Cardiac muscle cell (in vitro differentiated cells and primary cell): ENCODE measurements around the gene SLC39A7. TPM values are rescaled to one million over a fixed set of nuclear protein-coding genes. Genes with fewer than 3 reads are reported as not detected.
A peak's percentile ranks its signal among the peaks of the same experiment; 100 is the strongest.

Experiments used
- DNase-seq, 2 donors: peaks; one replicate each; pipeline versions ENCODE4 v3.0.0 to v3.0.0-alpha.2; 2010 to 2017; ENCODE audit warnings: low read depth in 1 of 2, low spot score in 1 of 2
- H3K27ac ChIP-seq: fragments of 200-600 bp; sonication (generic); 2 replicates; pipeline ENCODE4 v1.5.1; 2016
- H3K27me3 ChIP-seq: fragments of 200-600 bp; sonication (generic); 2 replicates; pipeline ENCODE4 v1.6.0; 2016; ENCODE audit warnings: control low read depth
- H3K36me3 ChIP-seq: fragments of 200-600 bp; sonication (generic); 2 replicates; pipeline ENCODE4 v1.5.1; 2016; ENCODE audit warnings: control low read depth
- H3K4me1 ChIP-seq: fragments of 200-600 bp; sonication (generic); 2 replicates; pipeline ENCODE4 v1.8.1; 2017; ENCODE audit warnings: low read depth, mild to moderate bottlenecking, mixed run types
- H3K4me3 ChIP-seq: fragments of 200-600 bp; sonication (generic); 2 replicates; pipeline ENCODE4 v1.5.1; 2016; ENCODE audit warnings: mild to moderate bottlenecking
- H3K9me3 ChIP-seq: fragments of 200-600 bp; sonication (generic); 2 replicates; pipeline ENCODE4 v1.5.1; 2017; ENCODE audit warnings: low read depth, mild to moderate bottlenecking, control low read depth
- polyA plus RNA-seq: library from polyadenylated mRNA; unstranded; fragments of >200 nt; fragmentation: Nextera tagmentation; extraction: Ambion mirVana; gene quantifications from 2 replicates; pipeline ENCODE4 v1.2.1, GENCODE V29; 2016
- total RNA-seq: library from RNA; depleted of rRNA; stranded (reverse); fragments of >200 nt; gene quantifications from 2 replicates; pipeline ENCODE4 v1.2.3, GENCODE V29; 2016
- TF ChIP-seq, protein P1 (sequence below): IDR thresholded peaks from 2 replicates; pipeline ENCODE4 v1.5.1; 2012; ENCODE audit warnings: low read depth, mild to moderate bottlenecking, low read length

Gene SLC39A7
- total and polyA plus RNA-seq, 2 experiments from 2014 or later: 51.3 to 147 TPM

DNA sequence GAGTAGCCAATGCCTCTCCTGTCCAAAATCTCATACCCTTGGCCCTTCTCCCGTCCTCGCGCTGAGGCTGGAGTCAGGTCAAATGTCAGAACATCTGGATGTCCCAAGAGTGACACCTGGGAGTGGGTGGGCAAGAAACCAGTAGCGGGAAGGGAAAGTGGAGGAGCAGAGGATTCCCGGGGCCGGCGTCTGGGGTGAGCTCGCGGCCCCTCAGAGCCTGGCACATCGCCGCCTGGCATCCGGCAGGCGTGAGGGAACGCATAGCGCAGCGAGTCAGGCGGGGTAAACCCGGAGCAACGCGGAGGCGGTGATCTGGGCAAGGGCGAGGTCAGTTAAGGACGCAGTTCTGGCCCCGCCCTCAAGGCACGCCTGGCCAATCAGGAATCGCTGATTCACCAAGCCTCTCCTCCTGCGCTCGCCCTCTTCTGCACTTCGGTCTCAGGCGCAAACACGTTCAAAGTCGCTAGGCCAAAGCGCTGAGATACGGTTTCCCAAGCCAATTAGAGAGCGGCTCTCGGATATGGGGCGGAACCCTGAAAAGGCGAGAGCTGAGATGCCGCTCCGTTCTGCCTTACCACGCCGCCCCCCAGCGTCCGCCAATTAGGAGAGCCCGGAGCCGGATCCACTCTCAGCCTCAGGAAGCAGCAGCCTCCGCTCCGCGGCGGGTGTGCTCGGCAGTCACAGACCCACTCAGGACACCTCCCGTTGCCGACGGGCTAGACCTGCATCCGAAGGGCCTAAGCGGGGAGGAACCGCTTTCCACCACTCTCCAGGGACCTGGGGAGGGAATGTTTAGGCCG lies 48.5 kb downstream of the SLC39A7 start:
- Histone ChIP-seq H3K9me3 (no peaks in the 10 kb centered on the region), H3K36me3 (no peaks in the 10 kb centered on the region), H3K27ac (peak overlapping the region; percentile 77), H3K4me1 (no peaks in the 10 kb centered on the region), H3K4me3 (peak overlapping the region; percentile 45), H3K27me3 (peaks cover 5% of the 10 kb centered on the region)
- TF ChIP-seq, protein P1, sequence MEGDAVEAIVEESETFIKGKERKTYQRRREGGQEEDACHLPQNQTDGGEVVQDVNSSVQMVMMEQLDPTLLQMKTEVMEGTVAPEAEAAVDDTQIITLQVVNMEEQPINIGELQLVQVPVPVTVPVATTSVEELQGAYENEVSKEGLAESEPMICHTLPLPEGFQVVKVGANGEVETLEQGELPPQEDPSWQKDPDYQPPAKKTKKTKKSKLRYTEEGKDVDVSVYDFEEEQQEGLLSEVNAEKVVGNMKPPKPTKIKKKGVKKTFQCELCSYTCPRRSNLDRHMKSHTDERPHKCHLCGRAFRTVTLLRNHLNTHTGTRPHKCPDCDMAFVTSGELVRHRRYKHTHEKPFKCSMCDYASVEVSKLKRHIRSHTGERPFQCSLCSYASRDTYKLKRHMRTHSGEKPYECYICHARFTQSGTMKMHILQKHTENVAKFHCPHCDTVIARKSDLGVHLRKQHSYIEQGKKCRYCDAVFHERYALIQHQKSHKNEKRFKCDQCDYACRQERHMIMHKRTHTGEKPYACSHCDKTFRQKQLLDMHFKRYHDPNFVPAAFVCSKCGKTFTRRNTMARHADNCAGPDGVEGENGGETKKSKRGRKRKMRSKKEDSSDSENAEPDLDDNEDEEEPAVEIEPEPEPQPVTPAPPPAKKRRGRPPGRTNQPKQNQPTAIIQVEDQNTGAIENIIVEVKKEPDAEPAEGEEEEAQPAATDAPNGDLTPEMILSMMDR: peak; percentile 14
- peak; percentile 99 to 100 for DNase-seq

DNA sequence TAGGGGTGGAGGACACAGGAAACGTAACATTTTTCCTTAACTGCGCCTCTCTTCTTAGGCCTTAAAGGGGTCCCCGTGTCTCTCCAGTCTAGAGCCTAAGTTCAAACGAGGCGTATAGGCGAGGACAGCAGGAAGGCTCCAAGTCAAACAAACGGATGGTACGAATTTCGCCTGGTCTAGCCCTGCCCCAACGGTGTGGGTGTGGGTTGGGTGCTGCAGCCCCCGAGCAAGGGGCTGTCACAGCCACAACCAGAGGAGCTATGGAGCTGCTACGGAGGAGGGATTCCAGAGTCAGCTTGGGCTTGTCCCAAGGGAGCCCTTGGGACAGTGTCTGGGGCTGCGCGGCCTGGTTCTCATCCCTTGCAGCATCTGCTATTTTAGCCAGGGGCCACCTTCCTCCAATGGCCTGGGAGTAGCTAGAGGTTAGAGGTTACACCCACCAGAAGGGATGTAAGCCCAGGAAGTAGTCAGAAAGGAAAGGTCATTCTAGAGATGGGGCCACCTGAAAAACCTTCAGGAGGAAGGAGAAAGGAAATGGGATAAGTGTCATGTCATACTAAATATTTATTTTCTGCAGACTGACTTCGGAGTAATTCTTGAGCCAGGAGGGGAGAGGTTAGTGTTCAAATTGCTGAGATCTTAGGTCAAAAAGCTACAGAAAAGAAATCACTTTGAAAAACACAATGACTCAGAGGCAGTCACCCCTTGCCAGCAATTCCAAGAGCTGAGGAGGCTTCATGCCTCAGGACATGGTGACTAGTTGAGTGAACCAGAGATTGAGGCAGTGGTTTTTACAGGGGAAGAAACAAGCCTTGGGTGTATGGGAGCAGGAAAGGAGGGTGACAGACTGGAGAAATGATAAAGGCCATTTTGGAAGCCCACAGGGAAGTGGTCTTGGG lies 49.3 kb downstream of the SLC39A7 start:
- Histone ChIP-seq H3K27ac (peak overlapping the region; percentile 77), H3K36me3 (no peaks in the 10 kb centered on the region), H3K4me1 (no peaks in the 10 kb centered on the region), H3K4me3 (peak overlapping the region; percentile 45), H3K27me3 (peaks cover 5% of the 10 kb centered on the region), H3K9me3 (no peaks in the 10 kb centered on the region)
- TF ChIP-seq, protein P1: no peak
- peak in 1 of 2 donors; percentile 69 for DNase-seq

DNA sequence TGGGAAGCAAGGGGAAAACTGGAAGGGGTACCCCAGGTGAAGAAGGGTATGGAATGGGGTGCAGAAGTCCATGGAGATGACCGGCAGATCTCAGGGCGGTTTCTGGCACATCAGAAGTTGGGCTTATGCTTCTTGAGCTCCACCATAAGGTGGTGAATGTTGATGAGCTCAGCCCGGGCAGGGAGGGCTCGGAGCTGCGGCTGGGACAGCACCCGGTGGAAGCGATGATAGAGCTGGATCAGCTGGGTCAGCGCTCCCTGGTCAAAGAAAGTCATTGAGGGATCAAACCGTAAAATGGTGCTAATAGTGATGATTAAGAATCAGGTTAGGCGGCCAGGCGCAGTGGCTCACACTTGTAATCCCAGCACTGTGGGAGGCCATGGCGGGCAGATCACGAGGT lies 50.1 kb downstream of the SLC39A7 start:
- TF ChIP-seq, protein P1: no peak
- Histone ChIP-seq H3K27me3 (peaks cover 5% of the 10 kb centered on the region), H3K27ac (no peak overlapping the region), H3K4me3 (no peak overlapping the region), H3K36me3 (no peaks in the 10 kb centered on the region), H3K4me1 (no peaks in the 10 kb centered on the region), H3K9me3 (no peaks in the 10 kb centered on the region)
- DNase-seq: no peak

DNA sequence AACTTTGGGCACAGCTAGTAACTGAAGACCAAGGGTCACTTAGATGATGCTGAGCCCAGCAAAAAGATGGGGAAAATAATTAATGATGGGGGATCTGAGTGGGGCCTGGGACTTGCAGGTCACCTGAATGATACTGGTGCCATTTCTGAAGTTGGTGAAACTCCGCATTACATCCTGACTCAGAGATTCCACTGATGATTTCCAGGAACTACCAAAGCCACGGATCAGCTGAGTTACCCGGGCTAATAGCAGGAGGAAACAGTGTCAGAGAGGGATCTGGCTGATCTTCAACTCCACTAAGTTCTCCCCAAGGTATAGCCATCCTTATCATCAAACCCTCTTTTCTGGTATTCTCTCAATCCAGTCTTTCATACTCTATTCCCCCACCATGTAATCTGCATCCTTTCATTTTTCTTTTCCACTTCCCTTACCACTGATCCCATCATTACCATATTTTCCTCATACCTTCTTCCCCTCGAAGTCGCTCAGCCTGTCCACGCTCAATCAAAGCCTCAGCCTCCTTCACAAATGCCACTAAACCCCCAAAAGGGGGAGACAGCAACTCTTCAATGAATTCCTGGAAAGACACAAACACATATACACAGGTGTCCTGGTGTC lies 50.8 kb downstream of the SLC39A7 start:
- Histone ChIP-seq H3K27ac (no peak overlapping the region), H3K27me3 (peaks cover 4% of the 10 kb centered on the region), H3K36me3 (no peaks in the 10 kb centered on the region), H3K9me3 (no peaks in the 10 kb centered on the region), H3K4me1 (no peaks in the 10 kb centered on the region), H3K4me3 (no peak overlapping the region)
- TF ChIP-seq, protein P1: no peak
- no peak for DNase-seq

DNA sequence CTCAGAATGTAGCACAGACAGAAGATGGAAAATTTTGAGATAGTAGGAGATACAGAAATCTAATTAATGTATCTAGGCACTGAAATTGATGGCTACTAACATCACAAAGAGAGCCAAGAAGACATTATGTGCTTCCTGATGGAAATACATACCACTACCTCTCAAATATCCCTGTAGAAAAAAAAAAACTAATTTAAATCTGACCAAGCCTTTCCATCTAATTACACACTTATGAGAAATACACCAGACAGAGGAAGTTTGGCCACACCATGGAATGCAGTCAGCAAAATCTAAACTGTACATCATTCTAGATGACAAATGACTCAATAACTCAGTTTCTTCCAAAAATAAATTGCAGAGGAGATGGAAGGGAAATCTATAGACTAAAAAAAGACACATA lies 52.1 kb downstream of the SLC39A7 start:
- TF ChIP-seq, protein P1: no peak
- no peaks in the 10 kb centered on the region for H3K4me1 ChIP-seq
- H3K9me3 ChIP-seq: no peaks in the 10 kb centered on the region
- no peaks in the 10 kb centered on the region for H3K36me3 ChIP-seq
- H3K27me3 ChIP-seq: no peaks in the 10 kb centered on the region
- no peak overlapping the region for H3K4me3 ChIP-seq
- no peak overlapping the region for H3K27ac ChIP-seq
- DNase-seq: no peak
